ENCODE measurements around the gene RERE.

The RERE gene

GRCh38 chr1:8397511-8397910 lies 419.9 kb downstream of the RERE start:
- Histone ChIP-seq H3K27ac (ENCODE audit: extremely low read depth, low read depth, low read length) (no peak overlapping the region), H3K4me1 (ENCODE audit: control insufficient read depth, insufficient read depth, low read length) (peaks cover 15% of the 10 kb centered on the region; the same call in 1 of the 2 replicates), H3K36me3 (ENCODE audit: control insufficient read depth in 2 of 2, insufficient read depth in 1 of 2, low read length in 2 of 2) (peaks cover 0 to 13% of the 10 kb centered on the region in 2 experiments; a peak in 2 of 3 replicates), H3K4me3 (ENCODE audit: low read depth, low read length) (no peak overlapping the region), H3K9me3 (ENCODE audit: control insufficient read depth, insufficient read depth, low read depth, low read length) (no peaks in the 10 kb centered on the region)
- TF ChIP-seq ZXDB (tag by site-specific recombination; IDR thresholded peaks at IDR 0.05) = no peak
- no peak for TF ChIP-seq ZNF785 (tag by site-specific recombination; IDR thresholded peaks at IDR 0.05)
- TF ChIP-seq, protein P1, sequence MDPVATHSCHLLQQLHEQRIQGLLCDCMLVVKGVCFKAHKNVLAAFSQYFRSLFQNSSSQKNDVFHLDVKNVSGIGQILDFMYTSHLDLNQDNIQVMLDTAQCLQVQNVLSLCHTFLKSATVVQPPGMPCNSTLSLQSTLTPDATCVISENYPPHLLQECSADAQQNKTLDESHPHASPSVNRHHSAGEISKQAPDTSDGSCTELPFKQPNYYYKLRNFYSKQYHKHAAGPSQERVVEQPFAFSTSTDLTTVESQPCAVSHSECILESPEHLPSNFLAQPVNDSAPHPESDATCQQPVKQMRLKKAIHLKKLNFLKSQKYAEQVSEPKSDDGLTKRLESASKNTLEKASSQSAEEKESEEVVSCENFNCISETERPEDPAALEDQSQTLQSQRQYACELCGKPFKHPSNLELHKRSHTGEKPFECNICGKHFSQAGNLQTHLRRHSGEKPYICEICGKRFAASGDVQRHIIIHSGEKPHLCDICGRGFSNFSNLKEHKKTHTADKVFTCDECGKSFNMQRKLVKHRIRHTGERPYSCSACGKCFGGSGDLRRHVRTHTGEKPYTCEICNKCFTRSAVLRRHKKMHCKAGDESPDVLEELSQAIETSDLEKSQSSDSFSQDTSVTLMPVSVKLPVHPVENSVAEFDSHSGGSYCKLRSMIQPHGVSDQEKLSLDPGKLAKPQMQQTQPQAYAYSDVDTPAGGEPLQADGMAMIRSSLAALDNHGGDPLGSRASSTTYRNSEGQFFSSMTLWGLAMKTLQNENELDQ (tag by site-specific recombination; IDR thresholded peaks at IDR 0.05; ENCODE audit: low read depth) = no peak
- TF ChIP-seq ZBTB6 (tag by site-specific recombination; IDR thresholded peaks at IDR 0.05) = no peak
- TF ChIP-seq REPIN1 (tag by site-specific recombination; IDR thresholded peaks at IDR 0.05; ENCODE audit: low read depth) = no peak
- no peak for TF ChIP-seq ZNF660 (tag by site-specific recombination; IDR thresholded peaks at IDR 0.05)
- TF ChIP-seq, protein P2, sequence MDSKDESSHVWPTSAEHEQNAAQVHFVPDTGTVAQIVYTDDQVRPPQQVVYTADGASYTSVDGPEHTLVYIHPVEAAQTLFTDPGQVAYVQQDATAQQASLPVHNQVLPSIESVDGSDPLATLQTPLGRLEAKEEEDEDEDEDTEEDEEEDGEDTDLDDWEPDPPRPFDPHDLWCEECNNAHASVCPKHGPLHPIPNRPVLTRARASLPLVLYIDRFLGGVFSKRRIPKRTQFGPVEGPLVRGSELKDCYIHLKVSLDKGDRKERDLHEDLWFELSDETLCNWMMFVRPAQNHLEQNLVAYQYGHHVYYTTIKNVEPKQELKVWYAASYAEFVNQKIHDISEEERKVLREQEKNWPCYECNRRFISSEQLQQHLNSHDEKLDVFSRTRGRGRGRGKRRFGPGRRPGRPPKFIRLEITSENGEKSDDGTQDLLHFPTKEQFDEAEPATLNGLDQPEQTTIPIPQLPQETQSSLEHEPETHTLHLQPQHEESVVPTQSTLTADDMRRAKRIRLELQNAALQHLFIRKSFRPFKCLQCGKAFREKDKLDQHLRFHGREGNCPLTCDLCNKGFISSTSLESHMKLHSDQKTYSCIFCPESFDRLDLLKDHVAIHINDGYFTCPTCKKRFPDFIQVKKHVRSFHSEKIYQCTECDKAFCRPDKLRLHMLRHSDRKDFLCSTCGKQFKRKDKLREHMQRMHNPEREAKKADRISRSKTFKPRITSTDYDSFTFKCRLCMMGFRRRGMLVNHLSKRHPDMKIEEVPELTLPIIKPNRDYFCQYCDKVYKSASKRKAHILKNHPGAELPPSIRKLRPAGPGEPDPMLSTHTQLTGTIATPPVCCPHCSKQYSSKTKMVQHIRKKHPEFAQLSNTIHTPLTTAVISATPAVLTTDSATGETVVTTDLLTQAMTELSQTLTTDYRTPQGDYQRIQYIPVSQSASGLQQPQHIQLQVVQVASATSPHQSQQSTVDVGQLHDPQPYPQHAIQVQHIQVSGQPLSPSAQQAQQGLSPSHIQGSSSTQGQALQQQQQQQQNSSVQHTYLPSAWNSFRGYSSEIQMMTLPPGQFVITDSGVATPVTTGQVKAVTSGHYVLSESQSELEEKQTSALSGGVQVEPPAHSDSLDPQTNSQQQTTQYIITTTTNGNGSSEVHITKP (tag by site-specific recombination; IDR thresholded peaks at IDR 0.05) = no peak
- no peak for TF ChIP-seq INSM2 (tag by site-specific recombination; IDR thresholded peaks at IDR 0.05)
- TF ChIP-seq, protein P3, sequence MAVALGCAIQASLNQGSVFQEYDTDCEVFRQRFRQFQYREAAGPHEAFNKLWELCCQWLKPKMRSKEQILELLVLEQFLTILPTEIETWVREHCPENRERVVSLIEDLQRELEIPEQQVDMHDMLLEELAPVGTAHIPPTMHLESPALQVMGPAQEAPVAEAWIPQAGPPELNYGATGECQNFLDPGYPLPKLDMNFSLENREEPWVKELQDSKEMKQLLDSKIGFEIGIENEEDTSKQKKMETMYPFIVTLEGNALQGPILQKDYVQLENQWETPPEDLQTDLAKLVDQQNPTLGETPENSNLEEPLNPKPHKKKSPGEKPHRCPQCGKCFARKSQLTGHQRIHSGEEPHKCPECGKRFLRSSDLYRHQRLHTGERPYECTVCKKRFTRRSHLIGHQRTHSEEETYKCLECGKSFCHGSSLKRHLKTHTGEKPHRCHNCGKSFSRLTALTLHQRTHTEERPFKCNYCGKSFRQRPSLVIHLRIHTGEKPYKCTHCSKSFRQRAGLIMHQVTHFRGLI (tag by site-specific recombination; IDR thresholded peaks at IDR 0.05) = no peak
- TF ChIP-seq ZNF350 (tag by site-specific recombination; IDR thresholded peaks at IDR 0.05) = no peak
- no peak for TF ChIP-seq ZNF175 (tag by site-specific recombination; IDR thresholded peaks at IDR 0.05)
- ChIA-PET CTCF (interaction anchor here (1.2 kb wide), 1 partner anchor 422 kb away, joined by 5 read pairs; no protein-coding TSS in a partner anchor), POLR2A (interaction anchor here (1.0 kb wide), 1 partner anchor 27 kb away, joined by 3 read pairs; no protein-coding TSS in a partner anchor)

DNA sequence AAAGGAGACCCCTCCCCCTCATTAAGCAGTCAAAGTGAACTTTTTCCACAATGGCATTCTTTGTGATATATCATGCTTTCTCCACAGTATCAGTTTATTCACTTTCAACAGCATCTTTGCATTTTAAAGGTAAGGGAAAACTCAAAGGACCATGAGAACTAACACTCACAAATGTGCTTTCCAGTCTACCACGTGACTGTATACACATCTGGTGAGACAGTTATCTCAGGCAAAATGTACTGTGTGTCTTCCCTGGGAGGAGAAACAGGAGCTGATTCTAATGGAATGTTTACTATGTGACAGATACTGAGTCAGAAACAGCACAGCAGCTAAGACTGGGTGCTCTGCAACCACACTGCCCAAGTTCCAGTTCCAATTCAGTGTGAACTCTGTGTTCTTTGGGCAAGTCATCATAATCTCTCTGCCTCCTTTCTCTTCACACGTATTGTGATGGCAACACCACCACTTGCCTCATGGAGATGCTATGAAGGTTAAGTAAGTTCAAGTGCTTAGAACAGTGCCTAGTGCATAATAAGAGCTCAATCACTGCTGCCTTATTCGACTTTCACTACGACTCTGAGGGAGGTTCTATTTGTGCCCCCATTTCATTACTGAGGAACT lies 420.5 kb downstream of the RERE start:
- Histone ChIP-seq H3K36me3 (ENCODE audit: control insufficient read depth in 2 of 2, insufficient read depth in 1 of 2, low read length in 2 of 2) (peaks cover under 1 to 7% of the 10 kb centered on the region in 2 experiments; a peak in 2 of 3 replicates), H3K27ac (ENCODE audit: extremely low read depth, low read depth, low read length) (no peak overlapping the region), H3K9me3 (ENCODE audit: control insufficient read depth, insufficient read depth, low read depth, low read length) (no peaks in the 10 kb centered on the region), H3K4me3 (ENCODE audit: low read depth, low read length) (no peak overlapping the region), H3K4me1 (ENCODE audit: control insufficient read depth, insufficient read depth, low read length) (peaks cover 15% of the 10 kb centered on the region; the same call in 1 of the 2 replicates)
- POLR2A ChIA-PET = no interaction called here
- CTCF ChIA-PET = interaction anchor here (0.6 kb wide), 1 partner anchor 25 kb away, joined by 3 read pairs; no protein-coding TSS in a partner anchor
- TF ChIP-seq, protein P4, sequence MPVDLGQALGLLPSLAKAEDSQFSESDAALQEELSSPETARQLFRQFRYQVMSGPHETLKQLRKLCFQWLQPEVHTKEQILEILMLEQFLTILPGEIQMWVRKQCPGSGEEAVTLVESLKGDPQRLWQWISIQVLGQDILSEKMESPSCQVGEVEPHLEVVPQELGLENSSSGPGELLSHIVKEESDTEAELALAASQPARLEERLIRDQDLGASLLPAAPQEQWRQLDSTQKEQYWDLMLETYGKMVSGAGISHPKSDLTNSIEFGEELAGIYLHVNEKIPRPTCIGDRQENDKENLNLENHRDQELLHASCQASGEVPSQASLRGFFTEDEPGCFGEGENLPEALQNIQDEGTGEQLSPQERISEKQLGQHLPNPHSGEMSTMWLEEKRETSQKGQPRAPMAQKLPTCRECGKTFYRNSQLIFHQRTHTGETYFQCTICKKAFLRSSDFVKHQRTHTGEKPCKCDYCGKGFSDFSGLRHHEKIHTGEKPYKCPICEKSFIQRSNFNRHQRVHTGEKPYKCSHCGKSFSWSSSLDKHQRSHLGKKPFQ (tag by site-specific recombination; IDR thresholded peaks at IDR 0.05) = peak; percentile 93
- TF ChIP-seq ZNF37A (tag by site-specific recombination; IDR thresholded peaks at IDR 0.05) = no peak
- TF ChIP-seq ZNF311 (tag by site-specific recombination; IDR thresholded peaks at IDR 0.05; ENCODE audit: borderline replicate concordance) = no peak
- TF ChIP-seq ZNF140 (tag by site-specific recombination; IDR thresholded peaks at IDR 0.05) = no peak
- TF ChIP-seq ZNF266 (tag by site-specific recombination; IDR thresholded peaks at IDR 0.05; ENCODE audit: low read depth) = no peak
- no peak for TF ChIP-seq ZNF548 (tag by site-specific recombination; IDR thresholded peaks at IDR 0.05)
- no peak for TF ChIP-seq KLF1 (tag by site-specific recombination; IDR thresholded peaks at IDR 0.05)
- peak; percentile 81 for TF ChIP-seq ZNF600 (tag by site-specific recombination; IDR thresholded peaks at IDR 0.05)
- 0 out of 2 replicates have a peak, but pooled peaks have one; percentile 61 for TF ChIP-seq ZSCAN16 (tag by site-specific recombination; IDR thresholded peaks at IDR 0.05)
- TF ChIP-seq OSR2 (tag by site-specific recombination; IDR thresholded peaks at IDR 0.05) = peak; percentile 55; the same call in 1 of the 2 replicates
- TF ChIP-seq IKZF3 (tag by site-specific recombination; IDR thresholded peaks at IDR 0.05) = no peak
- no peak for TF ChIP-seq KLF16 (tag by site-specific recombination; IDR thresholded peaks at IDR 0.05)

All from HEK293 (cell line).